ENCODE results near the gene CHFR.

GRCh38 chr12:132908145-132909029 lies 21.0 kb upstream of the CHFR start:
- TF ChIP-seq EGR1 (IDR thresholded peaks at IDR 0.05; ENCODE audit: low read depth in 2 of 2) (no peak), SP1 (IDR thresholded peaks at IDR 0.05) (peak; percentile 56), GABPA (IDR thresholded peaks at IDR 0.05 in 1 of 2, conservative IDR thresholded peaks at IDR 0.05 in 1 of 2) (peak in 1 of 2 donors; percentile 37)
- TF ChIP-seq, protein P1, sequence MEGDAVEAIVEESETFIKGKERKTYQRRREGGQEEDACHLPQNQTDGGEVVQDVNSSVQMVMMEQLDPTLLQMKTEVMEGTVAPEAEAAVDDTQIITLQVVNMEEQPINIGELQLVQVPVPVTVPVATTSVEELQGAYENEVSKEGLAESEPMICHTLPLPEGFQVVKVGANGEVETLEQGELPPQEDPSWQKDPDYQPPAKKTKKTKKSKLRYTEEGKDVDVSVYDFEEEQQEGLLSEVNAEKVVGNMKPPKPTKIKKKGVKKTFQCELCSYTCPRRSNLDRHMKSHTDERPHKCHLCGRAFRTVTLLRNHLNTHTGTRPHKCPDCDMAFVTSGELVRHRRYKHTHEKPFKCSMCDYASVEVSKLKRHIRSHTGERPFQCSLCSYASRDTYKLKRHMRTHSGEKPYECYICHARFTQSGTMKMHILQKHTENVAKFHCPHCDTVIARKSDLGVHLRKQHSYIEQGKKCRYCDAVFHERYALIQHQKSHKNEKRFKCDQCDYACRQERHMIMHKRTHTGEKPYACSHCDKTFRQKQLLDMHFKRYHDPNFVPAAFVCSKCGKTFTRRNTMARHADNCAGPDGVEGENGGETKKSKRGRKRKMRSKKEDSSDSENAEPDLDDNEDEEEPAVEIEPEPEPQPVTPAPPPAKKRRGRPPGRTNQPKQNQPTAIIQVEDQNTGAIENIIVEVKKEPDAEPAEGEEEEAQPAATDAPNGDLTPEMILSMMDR (IDR thresholded peaks at IDR 0.05; ENCODE audit: low read depth, low read length, missing input control): no peak
- TF ChIP-seq, protein P2, sequence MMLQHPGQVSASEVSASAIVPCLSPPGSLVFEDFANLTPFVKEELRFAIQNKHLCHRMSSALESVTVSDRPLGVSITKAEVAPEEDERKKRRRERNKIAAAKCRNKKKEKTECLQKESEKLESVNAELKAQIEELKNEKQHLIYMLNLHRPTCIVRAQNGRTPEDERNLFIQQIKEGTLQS (IDR thresholded peaks at IDR 0.05): no peak
